Astrocyte (in vitro differentiated cells and primary cell): Measurements from ENCODE around the gene NDUFS8. TPM values are rescaled to one million over a fixed set of nuclear protein-coding genes. Genes with fewer than 3 reads are reported as not detected.

ENCODE experiments used
- DNase-seq: peaks from one replicate; pipeline ENCODE4 v3.0.0-alpha.2; 2010; ENCODE audit warnings: low read depth
- FAIRE-seq: peaks from 2 replicates; lab custom pipeline; 2011; peaks lifted over from hg19 to GRCh38; lab: Jason Lieb, UNC
- H2AFZ ChIP-seq: 2 replicates; pipeline ENCODE4 v1.6.0; 2012; ENCODE audit warnings: low read depth, low read length, inconsistent platforms
- H3K27ac ChIP-seq: 2 replicates; pipeline ENCODE4 v1.5.1; 2011; ENCODE audit warnings: low read depth, low read length, inconsistent platforms
- H3K27me3 ChIP-seq: 2 replicates; pipeline ENCODE4 v1.6.0; 2011; ENCODE audit warnings: low read length, inconsistent platforms; ENCODE audit not compliant: insufficient read depth
- H3K36me3 ChIP-seq: 2 replicates; pipeline ENCODE4 v1.5.1; 2011; ENCODE audit warnings: low read length, inconsistent platforms; ENCODE audit not compliant: insufficient read depth
- H3K4me1 ChIP-seq: 2 replicates; pipeline ENCODE4 v1.5.1; 2011; ENCODE audit warnings: low read length, inconsistent platforms; ENCODE audit not compliant: insufficient read depth
- H3K4me2 ChIP-seq: 2 replicates; pipeline ENCODE4 v1.6.0; 2012; ENCODE audit warnings: low read length, inconsistent platforms
- H3K4me3 ChIP-seq: 2 replicates; pipeline ENCODE4 v1.5.1; 2011; ENCODE audit warnings: low read depth, mild to moderate bottlenecking, low read length, inconsistent platforms; ENCODE audit not compliant: insufficient read depth
- H3K79me2 ChIP-seq: 2 replicates; pipeline ENCODE4 v1.6.0; 2012; ENCODE audit warnings: mild to moderate bottlenecking, low read length, inconsistent platforms; ENCODE audit not compliant: insufficient read depth
- H3K9ac ChIP-seq: 2 replicates; pipeline ENCODE4 v1.6.0; 2012; ENCODE audit warnings: mild to moderate bottlenecking, low read length, inconsistent platforms
- H3K9me3 ChIP-seq: 2 replicates; pipeline ENCODE4 v1.5.1; 2012; ENCODE audit warnings: low read depth, mild to moderate bottlenecking, low read length, inconsistent platforms; ENCODE audit not compliant: insufficient read depth
- H4K20me1 ChIP-seq: 2 replicates; pipeline ENCODE4 v1.6.0; 2012; ENCODE audit warnings: low read length, inconsistent platforms; ENCODE audit not compliant: insufficient read depth
- H3K27ac Mint-ChIP-seq: one replicate; pipeline ENCODE4 v1.8.0; 2021; ENCODE audit warnings: mild to moderate bottlenecking, mixed read lengths; ENCODE audit not compliant: unreplicated experiment
- H3K27me3 Mint-ChIP-seq: one replicate; pipeline ENCODE4 v1.8.0; 2021; ENCODE audit warnings: low read depth, mixed read lengths; ENCODE audit not compliant: unreplicated experiment
- H3K36me3 Mint-ChIP-seq: one replicate; pipeline ENCODE4 v1.8.0; 2021; ENCODE audit warnings: low read depth, mixed read lengths; ENCODE audit not compliant: unreplicated experiment
- H3K4me1 Mint-ChIP-seq: one replicate; pipeline ENCODE4 v1.8.0; 2021; ENCODE audit warnings: low read depth, mixed read lengths; ENCODE audit not compliant: unreplicated experiment
- H3K4me3 Mint-ChIP-seq: one replicate; pipeline ENCODE4 v1.8.0; 2021; ENCODE audit warnings: mild to moderate bottlenecking, moderate library complexity, mixed read lengths; ENCODE audit not compliant: unreplicated experiment
- H3K9me3 Mint-ChIP-seq: one replicate; pipeline ENCODE4 v1.8.0; 2021; ENCODE audit warnings: mild to moderate bottlenecking, mixed read lengths; ENCODE audit not compliant: unreplicated experiment
- EZH2 ChIP-seq: IDR thresholded peaks from 2 replicates; pipeline ENCODE4 v1.6.1; 2012; ENCODE audit warnings: mild to moderate bottlenecking, low read length, inconsistent platforms; ENCODE audit not compliant: insufficient read depth
- total RNA-seq: library from RNA; stranded (reverse); gene quantifications from 2 replicates; pipeline ENCODE4 v1.2.1, GENCODE V29; 2021
- TF ChIP-seq, protein P1 (sequence below): IDR thresholded peaks from 2 replicates; pipeline ENCODE4 v1.5.1; 2011; ENCODE audit warnings: low read depth, mild to moderate bottlenecking, inconsistent platforms, low read length, moderate library complexity; ENCODE audit not compliant: insufficient read depth

The NDUFS8 gene
- total RNA-seq, 1 donor from 2014 or later, result 159 TPM

DNA sequence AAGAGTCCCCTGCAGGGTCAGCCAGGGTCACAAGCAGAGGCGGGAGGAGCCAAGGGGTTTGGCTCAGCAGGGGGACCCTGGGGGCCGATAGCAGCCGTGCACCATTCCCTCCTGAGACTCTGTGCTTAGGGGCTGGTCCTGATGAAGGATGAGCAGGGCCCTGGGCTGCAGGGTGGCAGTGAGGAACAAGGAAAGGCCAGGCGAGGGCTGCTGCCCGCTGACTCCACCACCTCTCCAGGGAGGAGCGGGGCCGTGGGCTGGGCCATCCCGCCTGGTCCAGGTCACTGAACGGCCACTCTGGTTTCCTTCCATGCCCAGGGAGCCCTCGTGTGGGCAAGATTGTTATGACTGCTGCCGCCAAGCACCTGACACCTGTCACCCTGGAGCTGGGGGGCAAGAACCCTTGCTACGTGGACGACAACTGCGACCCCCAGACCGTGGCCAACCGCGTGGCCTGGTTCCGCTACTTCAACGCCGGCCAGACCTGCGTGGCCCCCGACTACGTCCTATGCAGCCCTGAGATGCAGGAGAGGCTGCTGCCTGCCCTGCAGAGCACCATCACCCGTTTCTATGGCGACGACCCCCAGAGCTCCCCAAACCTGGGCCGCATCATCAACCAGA, 9.2 kb upstream of the NDUFS8 start:
- Histone ChIP-seq H3K36me3 (no peaks in the 10 kb centered on the region), H3K4me3 (no peak overlapping the region), H2AFZ (no peak overlapping the region), H3K79me2 (no peaks in the 10 kb centered on the region), H3K27ac (no peak overlapping the region), H3K9me3 (no peaks in the 10 kb centered on the region), H3K27me3 (no peaks in the 10 kb centered on the region), H4K20me1 (no peaks in the 10 kb centered on the region), H3K4me2 (no peak overlapping the region), H3K9ac (no peak overlapping the region), H3K4me1 (peaks cover 6% of the 10 kb centered on the region)
- FAIRE-seq (no peak), DNase-seq (no peak)
- Mint-ChIP-seq H3K36me3 (peaks cover 14% of the 10 kb centered on the region), H3K27ac (no peak overlapping the region), H3K27me3 (peaks cover 4% of the 10 kb centered on the region), H3K4me3 (no peak overlapping the region), H3K9me3 (no peaks in the 10 kb centered on the region), H3K4me1 (peaks cover 3% of the 10 kb centered on the region)
- TF ChIP-seq, protein P1, sequence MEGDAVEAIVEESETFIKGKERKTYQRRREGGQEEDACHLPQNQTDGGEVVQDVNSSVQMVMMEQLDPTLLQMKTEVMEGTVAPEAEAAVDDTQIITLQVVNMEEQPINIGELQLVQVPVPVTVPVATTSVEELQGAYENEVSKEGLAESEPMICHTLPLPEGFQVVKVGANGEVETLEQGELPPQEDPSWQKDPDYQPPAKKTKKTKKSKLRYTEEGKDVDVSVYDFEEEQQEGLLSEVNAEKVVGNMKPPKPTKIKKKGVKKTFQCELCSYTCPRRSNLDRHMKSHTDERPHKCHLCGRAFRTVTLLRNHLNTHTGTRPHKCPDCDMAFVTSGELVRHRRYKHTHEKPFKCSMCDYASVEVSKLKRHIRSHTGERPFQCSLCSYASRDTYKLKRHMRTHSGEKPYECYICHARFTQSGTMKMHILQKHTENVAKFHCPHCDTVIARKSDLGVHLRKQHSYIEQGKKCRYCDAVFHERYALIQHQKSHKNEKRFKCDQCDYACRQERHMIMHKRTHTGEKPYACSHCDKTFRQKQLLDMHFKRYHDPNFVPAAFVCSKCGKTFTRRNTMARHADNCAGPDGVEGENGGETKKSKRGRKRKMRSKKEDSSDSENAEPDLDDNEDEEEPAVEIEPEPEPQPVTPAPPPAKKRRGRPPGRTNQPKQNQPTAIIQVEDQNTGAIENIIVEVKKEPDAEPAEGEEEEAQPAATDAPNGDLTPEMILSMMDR, result no peak
- no peak for TF ChIP-seq EZH2

DNA sequence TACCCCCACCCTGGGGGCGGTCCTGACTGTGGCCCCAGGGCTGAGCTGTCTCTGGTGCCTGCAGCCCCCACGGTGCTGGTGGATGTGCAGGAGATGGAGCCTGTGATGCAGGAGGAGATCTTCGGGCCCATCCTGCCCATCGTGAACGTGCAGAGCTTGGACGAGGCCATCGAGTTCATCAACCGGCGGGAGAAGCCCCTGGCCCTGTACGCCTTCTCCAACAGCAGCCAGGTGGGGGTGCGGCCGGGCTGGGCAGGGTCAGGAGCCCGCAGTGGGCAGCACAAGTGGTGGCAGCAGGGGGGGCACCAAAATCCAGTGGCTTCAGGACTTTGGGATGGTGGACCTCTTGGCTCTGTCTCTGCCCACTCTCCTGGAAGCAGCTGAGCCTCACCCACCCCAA, 8.0 kb upstream of the NDUFS8 start:
- H3K36me3 ChIP-seq, result no peaks in the 10 kb centered on the region
- no peak overlapping the region for H3K27ac ChIP-seq
- DNase-seq (no peak), FAIRE-seq (no peak)
- no peak overlapping the region for H3K27ac Mint-ChIP-seq
- no peak overlapping the region for H3K4me3 Mint-ChIP-seq
- no peak overlapping the region for H3K9ac ChIP-seq
- peaks cover 14% of the 10 kb centered on the region for H3K36me3 Mint-ChIP-seq
- peaks cover 6% of the 10 kb centered on the region for H3K4me1 Mint-ChIP-seq
- H4K20me1 ChIP-seq, result no peaks in the 10 kb centered on the region
- no peaks in the 10 kb centered on the region for H3K27me3 ChIP-seq
- H3K27me3 Mint-ChIP-seq, result peaks cover 2% of the 10 kb centered on the region
- H3K79me2 ChIP-seq, result peaks cover 3% of the 10 kb centered on the region
- no peak overlapping the region for H2AFZ ChIP-seq
- H3K4me3 ChIP-seq, result no peak overlapping the region
- H3K9me3 ChIP-seq, result no peaks in the 10 kb centered on the region
- H3K9me3 Mint-ChIP-seq, result no peaks in the 10 kb centered on the region
- H3K4me2 ChIP-seq, result no peak overlapping the region
- TF ChIP-seq, protein P1, result no peak
- no peak for TF ChIP-seq EZH2
- peaks cover 16% of the 10 kb centered on the region for H3K4me1 ChIP-seq

DNA sequence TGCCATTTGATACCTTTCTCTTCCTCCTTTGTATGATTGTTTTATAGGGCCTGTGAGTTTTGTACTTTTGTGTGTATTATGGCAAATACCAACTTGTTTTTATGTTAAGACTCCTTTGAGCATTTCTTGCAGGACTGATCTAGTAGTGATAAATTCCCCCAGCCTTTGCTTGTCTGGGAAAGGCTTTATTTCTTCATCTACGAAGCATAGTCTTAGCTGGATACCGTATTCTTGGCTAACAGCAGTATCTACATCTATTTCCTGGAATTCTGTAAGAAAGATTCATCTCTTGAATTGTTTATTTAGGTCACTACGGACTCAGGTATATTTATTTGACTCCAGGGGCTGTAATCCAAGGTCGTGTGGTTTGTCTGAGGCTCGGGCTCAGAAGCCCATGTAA, 6.0 kb upstream of the NDUFS8 start:
- TF ChIP-seq, protein P1, result no peak
- no peak for TF ChIP-seq EZH2
- H3K4me3 ChIP-seq, result no peak overlapping the region
- peaks cover 36% of the 10 kb centered on the region for H3K4me1 ChIP-seq
- no peaks in the 10 kb centered on the region for H3K36me3 ChIP-seq
- H3K9me3 ChIP-seq, result no peaks in the 10 kb centered on the region
- no peak overlapping the region for H3K27ac Mint-ChIP-seq
- no peaks in the 10 kb centered on the region for H4K20me1 ChIP-seq
- FAIRE-seq (no peak), DNase-seq (no peak)
- H3K27ac ChIP-seq, result no peak overlapping the region
- peaks cover 22% of the 10 kb centered on the region for H3K4me1 Mint-ChIP-seq
- no peak overlapping the region for H2AFZ ChIP-seq
- no peaks in the 10 kb centered on the region for H3K27me3 ChIP-seq
- no peak overlapping the region for H3K4me2 ChIP-seq
- H3K27me3 Mint-ChIP-seq, result no peaks in the 10 kb centered on the region
- H3K79me2 ChIP-seq, result peaks cover 5% of the 10 kb centered on the region
- H3K36me3 Mint-ChIP-seq, result peaks cover 14% of the 10 kb centered on the region
- no peak overlapping the region for H3K4me3 Mint-ChIP-seq
- no peaks in the 10 kb centered on the region for H3K9me3 Mint-ChIP-seq
- no peak overlapping the region for H3K9ac ChIP-seq
